NCI-H510A (cell line): ENCODE data around the gene SRGN.
"Not testable (repeated sequence)": the region's sequence is repeated elsewhere in the genome, so short reads cannot be mapped to it uniquely, and the experiment has no call there.

Experiments used
- DNase-seq: peaks from one replicate; lab custom pipeline; 2025; lab: John Stamatoyannopoulos, UW

Gene SRGN

GRCh38 chr10:69141304-69141703 lies 53.4 kb downstream of the SRGN start:
- no peak for DNase-seq

- not testable (repeated sequence) for DNase-seq
Measured at GRCh38 chr10:69142074-69142473, 54.2 kb downstream of the SRGN start.

GRCh38 chr10:69142983-69143382 lies 55.1 kb downstream of the SRGN start:
- DNase-seq, result no peak

GRCh38 chr10:69145329-69145728 lies 57.4 kb downstream of the SRGN start:
- DNase-seq, result no peak

- no peak for DNase-seq
Measured at GRCh38 chr10:69145864-69146263, 58.0 kb downstream of the SRGN start.

- no peak for DNase-seq
Measured at GRCh38 chr10:69146759-69147158, 58.9 kb downstream of the SRGN start.

- DNase-seq, result no peak
Measured at GRCh38 chr10:69151984-69152383, 64.1 kb downstream of the SRGN start.

- DNase-seq, result no peak
Measured at GRCh38 chr10:69153227-69153626, 65.3 kb downstream of the SRGN start.
